Hematopoietic multipotent progenitor cell treated with erythropoietin and hydrocortisone succinate and interleukin-3 and kit ligand, for 8 days (in vitro differentiated cells): Measurements from ENCODE around the gene ARID3C.

Source experiments
- DNase-seq: peaks from one replicate; pipeline ENCODE4 v3.0.0-alpha.2; 2015

Gene ARID3C

DNA sequence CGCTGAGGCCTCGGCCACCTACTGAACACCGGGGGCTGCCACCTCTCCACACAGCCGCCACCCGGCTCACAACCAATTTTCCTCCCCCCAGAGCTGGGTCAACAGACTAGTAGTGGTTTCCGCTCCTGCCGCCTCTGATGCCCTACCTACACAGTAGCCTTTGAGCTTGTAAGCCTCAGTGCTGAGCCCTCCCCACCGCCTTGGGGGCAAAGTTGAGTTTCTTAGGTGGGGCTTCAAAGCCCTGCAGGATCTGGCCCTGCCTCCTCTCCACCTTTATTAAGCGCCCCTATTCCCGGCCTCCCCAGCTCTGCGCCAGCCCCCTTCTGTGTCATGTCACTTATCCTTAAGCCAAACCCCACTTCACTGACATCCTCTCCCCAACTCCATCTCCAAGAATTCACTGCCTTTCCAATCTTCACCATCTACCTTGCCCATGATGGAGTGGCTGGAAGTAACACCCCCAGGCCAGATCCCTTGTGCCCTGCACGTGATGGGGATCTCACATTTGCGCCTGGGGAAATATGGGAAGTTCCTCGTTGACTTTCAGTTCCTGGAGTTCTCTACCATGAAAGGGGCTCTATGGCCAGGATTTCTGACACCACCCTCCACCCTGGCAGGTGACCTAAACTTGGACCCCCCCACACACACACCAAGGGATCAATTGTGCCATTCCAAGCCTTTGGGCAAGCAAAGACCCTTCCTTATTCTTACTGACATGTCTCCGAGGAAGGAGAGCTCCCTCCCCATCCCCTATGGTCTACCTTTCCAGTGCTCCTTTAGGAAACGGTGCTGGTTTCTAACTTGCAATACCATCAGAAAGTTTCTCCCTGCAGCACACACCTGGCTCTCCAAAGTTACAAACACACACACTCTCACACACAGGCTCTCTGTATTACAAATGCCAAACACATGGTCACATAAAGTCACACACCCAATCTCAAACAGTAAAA is 36.7 kb downstream of the ARID3C start:
- DNase-seq = no peak

DNA sequence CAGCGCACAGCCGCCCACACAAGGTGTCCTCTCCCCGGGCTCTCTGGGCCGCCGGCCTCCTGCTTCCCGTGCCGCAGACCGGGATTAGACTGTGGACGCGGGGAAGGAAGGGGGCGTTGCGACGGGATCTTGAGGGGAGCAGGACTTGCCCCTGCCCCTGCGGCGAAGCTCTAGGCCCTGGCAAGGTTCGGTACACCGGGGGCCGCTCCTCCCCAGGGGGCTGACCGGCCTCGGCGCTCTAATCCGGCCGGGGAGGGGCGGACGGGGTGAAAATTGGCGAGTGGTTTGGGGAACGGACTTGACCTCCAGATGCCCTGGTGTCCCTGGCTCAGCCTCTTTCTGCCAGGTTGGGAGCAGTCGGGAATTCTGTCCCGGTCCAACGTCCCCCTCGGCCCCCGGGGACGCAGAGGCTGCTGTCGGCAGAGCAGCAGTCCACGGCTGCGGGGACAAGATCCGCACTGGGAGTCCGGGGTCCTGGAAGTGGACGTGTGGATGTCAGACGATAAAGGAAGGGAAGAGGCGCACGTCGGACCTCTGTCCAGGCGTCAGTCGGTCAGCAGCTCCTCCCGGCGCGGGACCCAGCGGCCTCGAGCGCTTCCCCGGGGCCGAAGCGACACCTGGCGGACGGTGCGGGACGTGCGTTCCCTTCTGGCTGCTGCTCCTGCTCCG is 37.5 kb downstream of the ARID3C start:
- DNase-seq = peak; percentile 51

DNA sequence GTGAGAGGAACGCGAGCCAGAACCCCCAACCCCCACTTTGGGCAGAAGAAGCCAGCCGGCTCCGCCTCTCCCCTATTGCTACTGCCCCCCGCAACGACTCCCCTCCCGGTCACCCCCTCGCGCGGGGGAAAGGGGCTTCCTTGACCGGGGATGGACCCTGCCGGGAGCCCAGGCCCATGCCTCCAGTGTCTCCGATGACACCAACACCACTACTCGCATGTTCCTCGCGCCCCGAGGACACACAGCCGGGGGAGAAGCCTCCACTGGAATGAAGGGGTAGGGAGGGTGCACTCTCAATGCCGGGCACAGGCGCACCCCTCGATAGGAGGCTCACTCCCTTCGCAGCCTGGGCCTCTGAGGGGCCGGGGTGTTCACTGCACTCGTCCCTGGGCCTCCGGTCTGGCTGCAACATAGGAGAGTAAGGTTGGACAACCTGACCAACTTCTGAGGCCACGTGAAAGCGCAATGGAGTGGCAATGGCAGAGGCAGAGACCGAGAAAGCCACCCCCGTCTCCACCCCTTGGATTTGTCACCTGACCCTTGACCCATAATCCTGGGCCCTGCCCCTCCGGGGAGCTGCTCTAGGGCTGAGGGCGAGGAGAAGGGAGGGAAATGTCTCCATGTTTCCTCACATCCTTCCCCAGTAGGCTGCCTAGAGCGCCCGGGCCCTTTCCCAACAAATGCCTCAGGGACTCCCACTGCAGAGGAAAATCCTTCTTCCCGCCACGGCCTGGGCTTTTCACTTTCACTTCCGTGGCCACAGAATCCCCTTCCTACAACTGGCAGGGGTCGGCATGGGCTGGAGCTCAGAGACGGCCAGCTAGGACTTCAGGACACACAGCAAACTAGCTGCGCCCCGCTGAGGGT is 38.3 kb downstream of the ARID3C start:
- DNase-seq = no peak

DNA sequence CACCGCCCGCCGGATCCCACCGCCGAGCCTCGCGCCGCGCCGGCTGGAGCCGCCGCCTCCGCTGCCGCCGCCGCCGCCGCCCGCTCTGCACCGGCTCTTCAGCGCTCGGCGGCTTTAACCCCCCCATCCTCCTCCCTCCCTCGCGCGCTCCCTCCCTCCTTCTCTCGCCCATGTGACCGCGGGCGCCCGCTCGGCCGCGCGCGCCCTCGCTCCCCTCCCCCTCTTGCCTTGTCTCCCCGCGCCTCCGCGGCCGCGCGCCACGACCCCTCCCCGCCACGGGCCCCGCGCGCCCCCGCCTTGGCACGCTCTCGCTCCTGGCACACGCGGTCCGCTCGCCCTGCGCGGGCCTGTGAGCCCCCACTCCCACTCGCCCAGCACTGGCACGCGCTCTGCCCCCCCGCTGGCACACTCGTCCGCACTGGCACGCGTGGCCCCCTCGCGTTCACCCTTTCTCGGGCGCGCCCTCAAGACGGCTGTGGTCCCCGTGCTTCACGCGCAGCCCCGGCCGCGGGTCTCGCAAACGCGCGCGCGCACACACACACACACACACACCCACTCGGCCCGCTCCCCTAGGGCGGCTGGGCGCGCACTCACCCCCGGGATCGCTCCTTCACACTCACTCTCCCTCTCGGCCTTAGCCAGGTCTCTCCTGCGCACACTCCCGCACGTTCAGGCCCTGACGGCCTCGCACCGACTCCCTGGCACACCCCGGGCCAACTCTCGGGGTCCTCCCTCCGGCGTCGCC is 39.1 kb downstream of the ARID3C start, which contains the start of gene CNTFR:
Gene CNTFR (minus strand): TSS at position 89 of the 745 bp plus-strand sequence. CDS start 20,743 bp downstream, outside the sequence.
- DNase-seq = no peak

DNA sequence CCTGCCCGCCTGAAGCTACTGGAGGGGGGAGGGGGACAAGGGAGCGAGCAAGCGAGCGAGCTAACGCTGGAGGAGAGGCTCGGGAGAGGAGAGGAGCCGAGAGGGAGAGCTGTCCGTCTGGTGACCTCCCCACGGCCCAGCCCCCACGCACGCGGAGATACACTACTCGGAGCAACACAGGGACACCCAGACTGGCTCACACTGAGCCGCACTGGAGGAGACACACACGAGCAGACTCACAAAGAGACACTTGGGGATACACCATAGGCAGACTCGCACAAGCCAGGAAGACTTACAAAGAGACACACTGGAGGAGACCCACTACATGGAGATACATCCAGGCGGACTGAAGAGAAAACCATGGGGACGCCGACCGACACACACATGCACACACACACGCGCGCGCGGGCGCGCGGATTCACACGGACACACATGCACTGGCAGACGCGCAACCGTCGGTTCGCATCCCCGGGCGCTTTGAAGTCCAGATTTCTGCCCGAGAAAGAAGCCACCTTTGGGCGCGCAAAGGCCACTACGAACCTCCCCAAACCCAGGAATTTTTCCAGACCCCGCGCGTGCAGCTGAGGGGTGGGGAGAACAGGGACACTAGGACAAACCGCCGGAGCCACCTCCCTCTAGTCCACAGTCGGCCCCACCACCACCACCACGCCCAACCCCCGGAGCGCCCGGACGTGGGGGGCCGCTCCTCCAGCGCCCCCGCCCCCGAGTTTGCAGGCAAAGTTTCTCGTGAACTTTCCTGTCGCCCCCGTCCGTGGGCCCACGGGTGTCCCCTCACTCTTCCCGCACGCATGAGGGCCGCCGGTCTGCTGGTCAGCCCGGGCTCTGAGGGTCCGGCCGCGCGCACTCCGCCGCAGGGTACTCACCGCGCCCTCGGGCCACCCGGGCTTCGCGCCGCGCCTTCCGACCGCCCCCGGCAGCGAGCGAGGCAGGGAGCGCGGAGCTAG is 39.9 kb downstream of the ARID3C start:
- no peak for DNase-seq

DNA sequence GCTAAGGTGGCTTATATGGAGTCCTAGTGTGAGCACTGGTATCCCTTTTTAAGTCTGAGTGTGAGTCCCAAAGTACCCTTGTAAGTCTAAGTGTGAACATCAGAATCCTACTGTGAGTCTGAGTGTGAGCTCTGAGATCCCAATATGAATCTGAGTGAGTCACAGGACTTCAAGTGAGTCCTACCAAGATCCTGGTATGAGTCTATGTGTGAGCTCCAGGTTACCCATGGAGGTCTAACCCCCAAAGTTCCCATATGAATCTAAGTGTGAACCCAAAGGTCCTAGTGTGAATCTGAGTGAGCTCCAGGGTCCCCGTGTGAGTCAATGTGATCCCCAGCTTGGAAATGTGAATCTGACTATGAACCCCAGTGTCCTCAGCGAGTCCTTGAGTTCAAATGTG is 41.6 kb downstream of the ARID3C start:
- no peak for DNase-seq

DNA sequence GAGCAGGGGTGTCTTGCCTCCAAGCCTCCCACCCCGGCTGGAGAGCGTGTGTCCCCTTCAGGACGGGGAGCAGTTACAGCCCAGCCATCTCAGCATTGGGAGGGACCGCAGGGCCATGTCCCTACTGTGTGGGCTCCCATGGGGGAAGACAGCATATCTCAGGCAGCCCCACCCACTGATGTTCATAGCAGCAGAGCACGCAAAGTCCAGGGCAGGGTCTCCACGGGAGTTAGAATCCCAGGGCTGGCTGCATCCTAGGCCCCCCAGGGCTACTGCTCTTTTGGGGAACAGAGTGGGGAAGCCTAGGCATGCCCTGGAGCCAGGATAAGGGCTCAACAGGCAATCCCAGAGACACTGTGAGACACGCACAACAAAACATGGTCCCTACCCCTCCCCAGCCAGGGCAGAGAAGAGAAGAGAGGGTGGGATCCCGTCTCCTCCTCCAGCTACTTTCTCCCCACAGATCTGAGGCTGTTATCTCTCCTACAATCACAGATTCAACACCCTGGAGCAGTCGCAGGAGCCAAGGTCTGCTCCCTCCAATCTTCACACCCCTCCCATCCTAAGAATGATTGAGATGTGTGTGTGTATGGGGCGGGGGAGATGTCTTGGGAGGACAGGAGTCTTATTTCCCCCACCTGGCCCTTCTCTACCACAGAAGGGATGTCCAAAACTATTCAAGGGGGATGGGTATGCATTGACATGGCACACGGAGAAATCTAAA is 42.8 kb downstream of the ARID3C start:
- DNase-seq = no peak

DNA sequence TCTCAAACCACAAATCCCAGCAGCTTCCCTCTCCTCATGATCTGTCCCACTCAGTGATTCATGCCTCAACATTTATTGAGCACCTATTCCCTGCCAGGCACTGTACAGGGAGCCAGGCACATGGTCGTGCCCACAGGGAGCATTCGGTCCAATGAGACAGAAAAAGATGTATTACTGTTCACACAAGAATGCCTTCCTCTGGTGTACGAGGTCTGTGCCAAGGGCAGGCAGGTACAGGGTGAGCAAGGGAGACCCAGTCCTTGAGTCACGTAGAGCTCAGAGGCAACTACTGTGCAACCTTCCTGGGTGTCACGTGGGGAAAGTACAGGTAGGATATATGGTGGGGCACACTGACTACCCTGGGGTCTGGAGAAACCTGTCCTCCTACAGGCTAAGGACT is 43.9 kb downstream of the ARID3C start:
- DNase-seq = no peak

DNA sequence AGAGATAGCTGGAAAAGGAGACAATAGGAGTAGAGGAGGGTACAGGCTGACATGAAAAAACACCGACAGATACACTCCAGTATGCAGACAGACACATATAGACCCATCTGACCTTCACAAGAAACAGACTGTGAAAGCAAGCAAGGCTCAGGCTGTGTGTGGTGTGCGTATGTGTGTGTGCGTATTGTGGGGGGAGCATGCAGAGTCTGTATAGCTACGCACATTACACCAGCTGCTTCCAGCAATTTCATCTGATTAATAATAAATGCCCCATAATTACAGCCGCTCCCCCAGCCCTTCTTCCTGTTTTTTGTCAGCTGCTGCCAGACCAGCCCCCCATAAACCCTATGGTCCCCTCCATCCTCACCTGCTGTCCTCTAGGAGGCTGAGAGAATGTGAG is 46.1 kb downstream of the ARID3C start:
- DNase-seq = no peak

DNA sequence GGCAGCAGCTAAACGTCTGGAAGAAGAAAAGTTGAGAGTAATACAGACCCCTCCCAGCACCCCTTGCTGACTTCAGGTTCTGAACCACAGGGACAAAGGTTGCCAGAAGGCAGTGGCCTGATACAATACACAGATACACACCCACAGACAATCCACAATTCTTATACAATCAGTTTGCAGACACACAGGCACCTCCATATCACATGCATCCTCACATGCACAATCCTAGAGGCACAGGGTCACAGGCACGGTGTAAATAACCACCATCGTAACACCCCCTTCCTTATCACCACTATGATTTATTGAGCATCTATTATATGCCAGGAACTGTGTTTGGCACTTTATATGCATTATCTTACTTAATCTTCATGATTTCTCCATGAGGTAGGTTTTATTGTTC is 47.5 kb downstream of the ARID3C start:
- DNase-seq = no peak

DNA sequence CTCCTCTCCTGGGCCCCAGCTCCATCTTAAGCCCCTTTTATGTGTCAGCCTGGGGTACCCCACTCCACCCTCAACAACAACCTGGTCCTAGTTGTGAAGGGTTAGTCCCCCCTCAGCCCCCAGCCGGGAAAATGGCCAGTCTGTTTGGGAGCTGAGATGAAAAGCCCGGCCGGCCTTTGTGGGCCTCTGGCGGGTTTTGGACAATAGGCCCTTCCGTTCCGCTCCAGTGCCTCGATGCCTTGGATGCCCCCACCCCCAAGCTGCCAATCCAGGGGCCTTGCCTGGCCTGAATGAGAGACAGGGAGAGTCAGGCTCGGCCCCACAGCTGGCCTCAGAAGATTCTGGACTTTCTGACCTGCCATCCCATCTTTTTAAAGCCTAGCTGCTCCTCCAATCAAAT is 48.5 kb downstream of the ARID3C start:
- no peak for DNase-seq

DNA sequence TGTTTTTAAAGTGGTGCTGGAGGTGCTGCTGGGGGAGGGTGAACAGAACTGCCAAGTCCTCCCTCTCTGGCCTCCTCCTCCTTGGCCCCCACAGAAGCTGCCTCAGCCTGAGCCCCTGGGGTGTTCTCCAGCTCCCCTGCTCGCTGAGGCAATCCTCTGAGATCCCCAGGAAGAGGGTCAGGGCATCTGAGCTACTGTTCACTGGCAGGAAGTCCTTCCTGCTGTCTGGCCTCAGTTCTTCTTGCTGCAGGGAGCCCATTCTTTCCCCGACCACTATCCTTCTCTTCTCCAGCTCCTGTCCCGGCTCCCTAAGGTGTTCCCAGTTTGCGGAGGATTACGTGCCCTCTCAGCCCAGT is 49.1 kb downstream of the ARID3C start:
- no peak for DNase-seq

DNA sequence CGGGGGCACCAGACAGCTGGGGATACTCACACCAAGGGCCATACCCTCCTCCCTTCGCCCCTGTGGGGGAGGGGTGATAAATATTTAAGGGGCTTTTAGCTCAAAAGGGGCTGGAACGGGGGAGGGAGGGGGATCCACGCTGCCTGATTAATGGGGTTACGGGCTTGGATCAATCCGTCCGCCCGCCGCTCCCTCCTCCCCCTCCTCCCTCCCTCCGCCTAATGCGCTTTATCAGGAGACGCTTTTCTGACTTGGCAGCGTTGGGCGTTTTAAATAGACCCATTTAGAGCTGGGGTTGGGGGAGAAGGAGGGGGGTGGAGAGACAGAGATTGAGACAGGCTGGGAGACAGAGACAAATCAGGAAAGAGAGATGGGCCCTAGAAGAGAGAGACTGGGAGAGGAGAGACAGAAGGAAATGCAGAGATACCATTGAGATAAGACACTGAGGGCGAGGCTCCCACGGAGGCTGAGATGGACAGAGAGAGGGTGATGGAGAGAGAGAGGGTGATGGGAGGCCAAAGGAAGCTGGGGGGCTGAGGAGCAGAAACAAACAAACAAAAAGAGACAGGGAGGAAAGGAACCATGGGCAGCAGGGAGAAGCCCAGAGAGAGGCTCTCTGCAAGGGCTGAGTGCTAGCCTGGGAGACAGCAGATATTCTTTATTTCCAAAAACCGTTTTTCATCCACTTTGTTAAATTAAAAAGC is 49.6 kb downstream of the ARID3C start:
- DNase-seq = no peak

DNA sequence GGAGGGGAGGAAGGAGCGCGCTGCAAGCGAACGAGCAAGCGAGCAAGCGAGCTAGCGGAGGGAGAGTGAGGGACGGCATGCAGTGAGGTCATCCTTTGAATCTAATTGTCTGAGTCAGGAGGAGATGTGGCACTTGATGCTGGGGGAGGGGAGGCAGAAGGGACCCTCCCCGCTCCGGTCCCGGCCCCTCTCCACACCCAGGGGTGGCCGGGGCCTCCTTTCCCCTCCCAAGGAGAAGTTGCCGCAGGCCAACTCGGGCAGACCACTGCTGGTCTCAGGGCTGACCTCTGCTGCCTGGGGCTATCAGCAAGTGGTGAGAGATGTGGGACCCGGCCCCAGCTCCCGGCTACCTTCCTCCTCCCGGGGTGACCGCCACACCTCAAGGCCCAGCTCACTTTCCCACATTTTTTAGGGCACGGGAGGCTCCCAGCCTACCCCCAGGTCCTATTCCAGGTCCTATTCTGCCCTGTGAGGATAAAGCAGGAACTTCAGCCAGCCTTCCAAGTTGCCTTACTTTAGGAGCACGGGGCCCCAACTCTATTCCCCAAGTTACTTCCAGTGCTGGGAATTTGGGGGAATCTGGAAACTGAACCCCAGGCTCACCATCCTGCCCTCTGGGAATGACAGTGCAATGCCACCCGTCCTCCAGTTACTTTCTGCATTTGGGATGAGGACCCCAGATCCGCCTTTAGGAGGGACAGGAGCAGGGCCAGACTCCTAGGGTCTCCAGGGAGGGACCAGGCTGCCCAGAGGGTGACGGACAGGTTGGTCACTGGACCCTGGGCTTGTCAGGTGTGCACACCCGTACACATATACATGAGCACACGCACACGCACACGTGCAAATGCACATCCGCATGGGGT is 50.4 kb downstream of the ARID3C start:
- no peak for DNase-seq

DNA sequence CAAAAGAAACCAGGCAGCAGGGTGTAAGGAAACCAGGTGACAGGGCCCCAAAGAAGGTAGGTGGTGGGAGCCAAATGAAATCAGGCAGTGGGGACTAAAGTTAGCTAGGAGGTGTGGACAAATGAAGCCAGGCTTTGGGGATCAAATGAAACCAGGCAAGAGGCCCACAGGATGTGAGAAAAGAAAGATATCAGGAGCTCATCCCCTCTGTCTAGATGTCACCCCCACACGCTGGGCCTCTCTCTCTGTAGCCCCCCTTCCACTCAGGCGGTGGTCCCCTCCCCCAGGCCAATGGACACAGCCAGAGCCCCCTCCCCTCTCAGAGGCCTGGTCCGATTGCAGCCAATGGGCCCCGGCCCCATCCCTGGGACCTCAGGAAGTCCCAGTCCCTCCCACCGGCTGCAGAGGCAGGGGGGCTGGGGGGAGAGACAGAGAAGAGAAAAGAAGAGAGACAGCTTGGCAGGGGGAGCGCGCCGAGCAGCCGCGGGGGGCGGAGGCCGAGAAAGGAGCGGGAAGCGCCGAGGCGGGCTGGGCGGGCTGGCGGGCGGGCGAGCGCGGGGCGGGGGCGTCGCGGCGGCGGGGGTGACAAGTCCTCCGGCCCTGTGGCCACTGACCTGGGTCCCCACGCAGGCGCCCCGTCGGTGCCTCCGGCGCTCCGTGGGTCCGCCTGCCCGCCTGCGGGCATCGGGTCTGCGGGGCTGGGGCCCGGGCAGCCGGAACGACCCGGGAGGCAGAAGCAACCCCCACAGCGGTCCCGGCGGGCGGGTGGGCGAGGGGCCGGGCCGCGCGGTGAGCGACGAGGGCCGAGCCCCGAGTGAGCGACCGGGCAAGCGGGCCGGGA is 51.2 kb downstream of the ARID3C start:
- DNase-seq = no peak

DNA sequence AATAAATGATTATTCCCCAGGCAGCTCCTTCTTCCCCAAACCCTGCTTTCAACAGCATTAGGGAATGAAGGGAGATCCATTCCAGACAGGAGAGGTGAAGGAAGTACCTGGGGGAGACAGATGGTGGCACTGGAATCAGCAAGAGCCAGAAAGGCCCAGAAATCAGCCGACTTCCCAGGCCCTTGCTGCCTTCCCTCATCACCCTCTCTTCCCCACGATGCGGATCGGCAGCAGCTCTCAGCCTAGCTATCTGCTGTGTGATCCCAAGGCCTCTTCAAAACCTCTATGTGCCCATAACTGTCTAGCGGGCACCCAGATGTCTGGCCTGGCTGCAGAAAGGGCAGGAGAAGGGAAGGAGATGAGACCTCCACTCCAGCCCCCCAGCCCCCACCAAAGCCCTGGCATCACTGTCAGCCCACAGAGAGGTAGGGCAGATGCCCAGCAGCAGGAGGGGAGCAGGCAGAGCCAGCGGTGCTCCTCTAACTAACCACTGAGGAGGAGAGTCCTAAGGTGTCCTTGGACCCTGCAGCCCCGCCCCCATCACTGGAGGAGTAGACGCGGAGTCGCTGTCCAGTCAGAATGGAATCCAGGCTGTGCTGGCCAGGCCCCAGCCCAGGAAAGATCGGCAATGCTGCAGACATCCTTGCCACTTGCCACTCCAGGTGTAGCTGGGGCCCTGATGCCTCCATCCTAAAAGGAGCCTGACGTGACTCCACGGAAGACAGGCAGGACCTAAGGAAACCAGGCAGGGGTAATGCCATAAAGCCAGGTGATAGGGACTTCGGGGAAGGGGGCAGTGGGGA is 52.1 kb downstream of the ARID3C start:
- DNase-seq = no peak
